Subcutaneous adipose tissue (tissue), 4 donors: Measurements from ENCODE around the gene ZNF528. TPM values are rescaled to one million over a fixed set of nuclear protein-coding genes. Genes with fewer than 3 reads are reported as not detected.

ENCODE experiments used
- small RNA-seq: library from RNA; depleted of rRNA; stranded (forward); fragments of <200 nt; gene quantifications from one replicate; pipeline ENCODE3, GENCODE V24; 2016
- total RNA-seq, 4 donors: library from RNA; depleted of rRNA; stranded (reverse); fragments of >200 nt; gene quantifications; one replicate each; pipeline ENCODE4 v1.1.0, GENCODE V29; 2016
- TF ChIP-seq, protein P1 (sequence below): fragments of 450-650 bp; IDR thresholded peaks from one replicate; pipeline ENCODE4 v1.5.1; 2016; ENCODE audit warnings: low read depth, mild to moderate bottlenecking, control low read depth, antibody characterized with exemption, moderate library complexity

Gene ZNF528
- total RNA-seq, 4 donors from 2014 or later, result 20.7 to 26.8 (median 24.1) TPM

DNA sequence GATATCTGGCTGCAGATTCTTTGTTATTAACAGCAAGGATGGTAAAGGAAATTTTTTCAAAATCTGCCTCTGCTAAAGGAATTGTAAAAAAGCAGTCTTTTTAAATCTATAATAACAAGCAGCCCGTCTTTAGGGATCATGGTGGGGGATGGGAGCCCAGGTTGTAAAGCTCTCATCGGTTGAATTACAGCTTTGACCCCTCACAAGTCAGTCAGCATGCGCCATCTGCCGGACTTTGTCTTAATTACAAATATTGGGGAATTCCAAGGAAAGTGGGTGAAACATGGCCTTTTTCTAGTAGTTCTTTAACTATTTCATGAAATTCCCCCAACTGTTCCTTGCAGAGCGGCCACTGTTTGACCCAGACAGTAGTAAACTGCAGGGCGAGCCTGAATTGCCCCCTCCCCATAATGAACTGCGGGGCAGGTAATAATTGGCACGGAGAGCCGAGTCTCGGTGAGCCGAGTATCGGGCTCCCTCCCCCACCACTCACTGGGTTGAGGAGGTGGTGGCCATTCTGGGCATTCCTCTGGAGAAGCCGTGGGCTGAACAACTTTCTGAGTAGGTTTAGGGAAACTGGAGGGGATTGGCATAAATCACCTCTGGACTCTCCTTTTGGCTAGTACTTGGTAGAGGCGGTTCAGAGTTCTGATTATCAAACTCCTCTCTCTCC lies 67.3 kb downstream of the ZNF528 start:
- TF ChIP-seq, protein P1, sequence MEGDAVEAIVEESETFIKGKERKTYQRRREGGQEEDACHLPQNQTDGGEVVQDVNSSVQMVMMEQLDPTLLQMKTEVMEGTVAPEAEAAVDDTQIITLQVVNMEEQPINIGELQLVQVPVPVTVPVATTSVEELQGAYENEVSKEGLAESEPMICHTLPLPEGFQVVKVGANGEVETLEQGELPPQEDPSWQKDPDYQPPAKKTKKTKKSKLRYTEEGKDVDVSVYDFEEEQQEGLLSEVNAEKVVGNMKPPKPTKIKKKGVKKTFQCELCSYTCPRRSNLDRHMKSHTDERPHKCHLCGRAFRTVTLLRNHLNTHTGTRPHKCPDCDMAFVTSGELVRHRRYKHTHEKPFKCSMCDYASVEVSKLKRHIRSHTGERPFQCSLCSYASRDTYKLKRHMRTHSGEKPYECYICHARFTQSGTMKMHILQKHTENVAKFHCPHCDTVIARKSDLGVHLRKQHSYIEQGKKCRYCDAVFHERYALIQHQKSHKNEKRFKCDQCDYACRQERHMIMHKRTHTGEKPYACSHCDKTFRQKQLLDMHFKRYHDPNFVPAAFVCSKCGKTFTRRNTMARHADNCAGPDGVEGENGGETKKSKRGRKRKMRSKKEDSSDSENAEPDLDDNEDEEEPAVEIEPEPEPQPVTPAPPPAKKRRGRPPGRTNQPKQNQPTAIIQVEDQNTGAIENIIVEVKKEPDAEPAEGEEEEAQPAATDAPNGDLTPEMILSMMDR, result no peak

Small RNAs within 50 kb of the gene (small RNA-seq; reads per million reads assigned to genes)
- not detected for gene AC010332.1

Other genes with a start within 250 kb of the ZNF528 start
- 10 to 100 TPM; 10.2 to 18.9 (median 17.4) TPM for gene ZNF836, start 226.2 kb upstream of the ZNF528 start, total RNA-seq
- 100 to 1,000 TPM; 113 to 186 (median 127) TPM for gene PPP2R1A, start 207.8 kb upstream of the ZNF528 start, total RNA-seq
- gene ZNF766, start 128.3 kb upstream of the ZNF528 start, total RNA-seq, result 10 to 100 TPM in 3 of 4 donors, 1 to 10 TPM in 1; 7.3 to 13.9 (median 12.0) TPM
- 10 to 100 TPM in 1 of 4 donors, 1 to 10 TPM in 3; 7.1 to 10.4 (median 7.8) TPM for gene ZNF480, start 100.7 kb upstream of the ZNF528 start, total RNA-seq
- 1 to 10 TPM in 3 of 4 donors, under 1 TPM in 1; 0.94 to 2.7 (median 1.4) TPM for gene ZNF610, start 61.6 kb upstream of the ZNF528 start, total RNA-seq
- 10 to 100 TPM; 11.1 to 21.9 (median 16.3) TPM for gene ZNF880, start 27.9 kb upstream of the ZNF528 start, total RNA-seq
- 1 to 10 TPM in 3 of 4 donors, not detected in 1; 1.0 to 1.9 (median 1.5) TPM for gene ZNF534, start 31.3 kb downstream of the ZNF528 start, total RNA-seq
- 1 to 10 TPM in 3 of 4 donors, under 1 TPM in 1; 0.88 to 3.0 (median 1.7) TPM for gene ZNF578, start 55.7 kb downstream of the ZNF528 start, total RNA-seq
- gene ZNF808, start 129.8 kb downstream of the ZNF528 start, total RNA-seq, result 10 to 100 TPM; 21.4 to 29.7 (median 26.9) TPM
- 10 to 100 TPM; 12.2 to 21.1 (median 17.6) TPM for gene ZNF701, start 172.4 kb downstream of the ZNF528 start, total RNA-seq
- gene ZNF83, start 240.5 kb downstream of the ZNF528 start, total RNA-seq, result 10 to 100 TPM; 54.8 to 85.4 (median 58.8) TPM